ENCODE results near the gene THAP10. TPM values are rescaled to one million over a fixed set of nuclear protein-coding genes. Genes with fewer than 3 reads are reported as not detected.

Gene THAP10
- total and polyA plus RNA-seq, 2 experiments from 2014 or later, result 2.1 to 3.0 TPM

DNA sequence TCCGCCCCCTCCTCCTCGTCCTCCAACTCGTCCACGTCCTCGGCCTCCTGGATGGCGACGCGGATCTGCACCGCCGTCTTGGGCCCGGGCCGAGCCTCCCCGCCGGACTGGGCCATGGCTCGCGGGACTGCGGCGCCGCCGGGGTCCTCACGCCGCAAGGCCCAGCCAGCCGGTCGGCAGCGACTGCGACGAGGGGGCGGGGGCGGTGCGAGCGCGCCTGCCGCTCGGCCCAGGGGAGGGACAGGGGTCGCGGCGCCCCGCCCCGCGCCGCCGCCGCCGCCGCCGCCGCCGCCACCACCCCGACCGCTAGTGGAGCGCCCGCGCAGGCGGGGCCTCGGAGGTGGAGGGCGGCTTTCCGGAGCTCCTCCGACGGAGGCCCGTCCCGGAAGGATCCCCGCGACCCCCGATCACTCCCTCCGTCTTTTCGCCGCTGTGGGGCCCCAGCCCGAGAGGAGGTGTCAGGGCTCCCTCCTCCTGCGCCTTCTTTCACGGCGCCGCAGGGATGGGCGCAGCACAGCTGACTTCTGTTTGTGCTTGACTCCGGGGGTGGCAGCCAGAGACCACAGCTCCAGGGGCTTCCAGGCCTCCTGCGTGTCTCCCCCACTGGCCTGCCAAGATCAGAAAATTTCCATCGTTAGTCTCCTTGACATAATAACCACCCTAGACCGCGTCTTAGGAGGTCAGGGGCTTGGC lies 38.1 kb downstream of the THAP10 start, which contains the start of gene LARP6:
Gene LARP6 (minus strand): TSS at position 185 of the 693 bp plus-strand sequence. CDS start 69 bp downstream, at position 116.
- H4K20me1 ChIP-seq (ENCODE audit: insufficient read depth, poor library complexity, severe bottlenecking), result no peaks in the 10 kb centered on the region
- peak within 1 kb of the TSS; percentile 97 for H3K27ac ChIP-seq
- DNase-seq (ENCODE audit: low spot score), result peak; percentile 82
- peaks cover 15% of the 10 kb centered on the region for H3K4me1 ChIP-seq (ENCODE audit: insufficient read depth)
- TF ChIP-seq CTCF (IDR thresholded peaks at IDR 0.05; ENCODE audit: poor library complexity) (no peak), EZH2 (IDR thresholded peaks at IDR 0.05; ENCODE audit: borderline replicate concordance) (no peak), EZH2phosphoT487 (IDR thresholded peaks at IDR 0.05; ENCODE audit: low read depth, severe bottlenecking, unreplicated experiment) (no peak)
- WGBS (ENCODE audit: low lambda C conversion rate, missing lambda C conversion rate), result 4% methylated on average over 18 of the region's 78 CpGs
- no peaks in the 10 kb centered on the region for H3K9me2 ChIP-seq (replicated peaks; ENCODE audit: insufficient read depth)
- H2AFZ ChIP-seq, result peak within 1 kb of the TSS; percentile 93
- no peaks in the 10 kb centered on the region for H3K9me3 ChIP-seq (ENCODE audit: low read depth)
- peak within 1 kb of the TSS; percentile 91 for H3K4me3 ChIP-seq
- H3K36me3 ChIP-seq (replicated peaks; ENCODE audit: insufficient read depth, low read depth), result no peaks in the 10 kb centered on the region
- no peaks in the 10 kb centered on the region for H3K27me3 ChIP-seq
- peak within 1 kb of the TSS; percentile 93 for H3K4me2 ChIP-seq
- H3K79me2 ChIP-seq, result peaks cover 35% of the 10 kb centered on the region

- no peaks in the 10 kb centered on the region for H3K36me3 ChIP-seq (replicated peaks; ENCODE audit: insufficient read depth, low read depth)
- H2AFZ ChIP-seq, result peak overlapping the region; percentile 93
- peaks cover 15% of the 10 kb centered on the region for H3K4me1 ChIP-seq (ENCODE audit: insufficient read depth)
- peaks cover 37% of the 10 kb centered on the region for H3K79me2 ChIP-seq
- peak overlapping the region; percentile 97 for H3K27ac ChIP-seq
- peak overlapping the region; percentile 91 for H3K4me3 ChIP-seq
- no peaks in the 10 kb centered on the region for H4K20me1 ChIP-seq (ENCODE audit: insufficient read depth, poor library complexity, severe bottlenecking)
- no peaks in the 10 kb centered on the region for H3K9me3 ChIP-seq (ENCODE audit: low read depth)
- peak overlapping the region; percentile 93 for H3K4me2 ChIP-seq
- DNase-seq (ENCODE audit: low spot score), result peak; percentile 64
- no peaks in the 10 kb centered on the region for H3K9me2 ChIP-seq (replicated peaks; ENCODE audit: insufficient read depth)
- no peaks in the 10 kb centered on the region for H3K27me3 ChIP-seq
- 1% methylated on average over 26 of the region's 54 CpGs for WGBS (ENCODE audit: low lambda C conversion rate, missing lambda C conversion rate)
- no peak for TF ChIP-seq EZH2 (IDR thresholded peaks at IDR 0.05; ENCODE audit: borderline replicate concordance)
- no peak for TF ChIP-seq EZH2phosphoT487 (IDR thresholded peaks at IDR 0.05; ENCODE audit: low read depth, severe bottlenecking, unreplicated experiment)
- no peak for TF ChIP-seq CTCF (IDR thresholded peaks at IDR 0.05; ENCODE audit: poor library complexity)
Measured at GRCh38 chr15:70853318-70853972, 38.8 kb downstream of the THAP10 start.

- Histone ChIP-seq H3K4me3 (peak overlapping the region; percentile 91), H2AFZ (no peak overlapping the region), H3K79me2 (peaks cover 41% of the 10 kb centered on the region), H3K4me2 (peak overlapping the region; percentile 93), H3K27me3 (no peaks in the 10 kb centered on the region), H3K4me1 (ENCODE audit: insufficient read depth) (peaks cover 15% of the 10 kb centered on the region), H3K27ac (peak overlapping the region; percentile 97), H4K20me1 (ENCODE audit: insufficient read depth, poor library complexity, severe bottlenecking) (no peaks in the 10 kb centered on the region), H3K9me2 (replicated peaks; ENCODE audit: insufficient read depth) (no peaks in the 10 kb centered on the region), H3K36me3 (replicated peaks; ENCODE audit: insufficient read depth, low read depth) (no peaks in the 10 kb centered on the region), H3K9me3 (ENCODE audit: low read depth) (no peaks in the 10 kb centered on the region)
- no peak for TF ChIP-seq EZH2phosphoT487 (IDR thresholded peaks at IDR 0.05; ENCODE audit: low read depth, severe bottlenecking, unreplicated experiment)
- no peak for DNase-seq (ENCODE audit: low spot score)
- 56% methylated on average over 11 of the region's 11 CpGs for WGBS (ENCODE audit: low lambda C conversion rate, missing lambda C conversion rate)
Measured at GRCh38 chr15:70852501-70853317, 39.5 kb downstream of the THAP10 start.
